H1 (cell line): ENCODE results near the gene C15orf40. TPM values are rescaled to one million over a fixed set of nuclear protein-coding genes. Genes with fewer than 3 reads are reported as not detected.

Experiments
- ASH2L ChIP-seq: fragments of 200-600, 300-600 bp; sonication (generic); IDR thresholded peaks from one replicate; pipeline ENCODE4 v1.7.1; 2017; ENCODE audit warnings: low read length
- CHD2 ChIP-seq: IDR thresholded peaks from 2 replicates; pipeline ENCODE4 v1.6.1; 2012; ENCODE audit warnings: low read length, improper control_type of control experiment
- CTBP2 ChIP-seq: IDR thresholded peaks from 2 replicates; pipeline ENCODE4 v1.7.0; 2011; ENCODE audit warnings: borderline replicate concordance, mild to moderate bottlenecking, moderate library complexity, mixed read lengths, low read length; ENCODE audit not compliant: insufficient read depth, insufficient read length
- GABPA ChIP-seq: IDR thresholded peaks from 2 replicates; pipeline ENCODE4 v1.6.1; 2011; ENCODE audit warnings: mild to moderate bottlenecking, low read length, moderate library complexity, borderline replicate concordance; ENCODE audit not compliant: insufficient read depth
- JUN ChIP-seq: IDR thresholded peaks from 2 replicates; pipeline ENCODE4 v1.6.1; 2011; ENCODE audit warnings: low read depth, mild to moderate bottlenecking, improper control_type of control experiment, low read length
- MAFK ChIP-seq: IDR thresholded peaks from 2 replicates; pipeline ENCODE4 v1.6.1; 2012; ENCODE audit warnings: low read depth, mild to moderate bottlenecking, improper control_type of control experiment, low read length
- MAX ChIP-seq: IDR thresholded peaks from 2 replicates; pipeline ENCODE4 v1.6.1; 2012; ENCODE audit warnings: inconsistent platforms
- PHF8 ChIP-seq: fragments of 200-600 bp; sonication (generic); conservative IDR thresholded peaks from 2 replicates; pipeline ENCODE4 v1.7.1; 2012; ENCODE audit warnings: low read depth, mild to moderate bottlenecking, inconsistent platforms, low read length, moderate library complexity
- POLR2A ChIP-seq, 2 experiments: IDR thresholded peaks; 1 replicate in 1 of 2; 2 replicates in 1 of 2; pipeline ENCODE4 v1.6.1; 2011; ENCODE audit warnings: low read depth in 2 of 2, low read length in 2 of 2, mild to moderate bottlenecking in 2 of 2; ENCODE audit errors: control extremely low read depth in 1 of 2
- RBBP5 ChIP-seq: IDR thresholded peaks from 2 replicates; pipeline ENCODE4 v1.7.1; 2012; ENCODE audit warnings: low read depth, mild to moderate bottlenecking, inconsistent platforms, low read length, moderate library complexity, borderline replicate concordance
- SAP30 ChIP-seq: fragments of 300-600 bp; sonication (generic); IDR thresholded peaks from 2 replicates; pipeline ENCODE4 v1.7.1; 2012; ENCODE audit warnings: low read length, moderate library complexity, mild to moderate bottlenecking, inconsistent platforms; ENCODE audit not compliant: insufficient read depth, insufficient replicate concordance
- SIN3A ChIP-seq, 2 experiments: IDR thresholded peaks in 1 of 2; conservative IDR thresholded peaks in 1 of 2; 2 replicates each; pipeline ENCODE4 v1.6.1; 2011 to 2012; ENCODE audit warnings: low read length in 2 of 2, improper control_type of control experiment in 1 of 2, low read depth in 1 of 2, mild to moderate bottlenecking in 1 of 2
- SP2 ChIP-seq: IDR thresholded peaks from 2 replicates; pipeline ENCODE4 v1.6.1; 2012; ENCODE audit warnings: mild to moderate bottlenecking, low read length, inconsistent platforms
- polyA plus RNA-seq, 7 experiments: library from polyadenylated mRNA; depleted of rRNA in 3 of 7; stranded (reverse) in 5 of 7; unstranded in 2 of 7; fragments of >200 nt in 5 of 7; fragments of 200-250 nt in 2 of 7; gene quantifications; 1 replicate in 5 of 7; 2 replicates in 1 of 7; 4 replicates in 1 of 7; pipeline versions ENCODE4 v1.2.1 to v1.2.3, GENCODE V29; 2011 to 2013; ENCODE audit warnings: missing spikeins in 2 of 7, mixed read lengths in 2 of 7
- total RNA-seq: library from RNA; stranded (reverse); fragmentation: NEBNext Ultra II Directional; extraction: Animal tissue kit (Norgen Biotek cat#: 25700); gene quantifications from 2 replicates; pipeline ENCODE4 v1.2.1, GENCODE V29; 2021

Gene C15orf40
- total and polyA plus RNA-seq, 2 of the 8 experiments (the other 6 are each of a cell fraction or from before 2014, with no cell fraction given): 10.7 TPM

- peak in 1 of 2 experiments; percentile 48; a peak in 1 of 4 replicates for TF ChIP-seq SIN3A (conservative IDR thresholded peaks at IDR 0.05 in 1 of 2, IDR thresholded peaks at IDR 0.05 in 1 of 2; ENCODE audit: low read depth in 1 of 2, low read length in 2 of 2)
- no peak for TF ChIP-seq CTBP2
- TF ChIP-seq SAP30: peak; percentile 33
- peak; percentile 79 for TF ChIP-seq PHF8
- TF ChIP-seq ASH2L: peak; percentile 85
- peak; percentile 75; the same call in 1 of the 2 replicates for TF ChIP-seq RBBP5
- peak; percentile 11 to 72 for TF ChIP-seq POLR2A (IDR thresholded peaks at IDR 0.05; ENCODE audit: control extremely low read depth in 1 of 2, low read depth in 2 of 2, low read length in 2 of 2)
- TF ChIP-seq MAX: peak; percentile 100
- peak; percentile 88 for TF ChIP-seq CHD2
- no peak for TF ChIP-seq MAFK
- peak; percentile 88 for TF ChIP-seq GABPA
- no peak for TF ChIP-seq SP2
- TF ChIP-seq JUN: no peak
These were observed 25.6 kb downstream of the C15orf40 start, which contains the start of gene RAMAC (continued) for GRCh38 chr15:82985688-82986441.
